ENCODE results near the gene LIN37. TPM values are rescaled to one million over a fixed set of nuclear protein-coding genes. Genes with fewer than 3 reads are reported as not detected.

The LIN37 gene
- total and polyA plus RNA-seq, 9 of the 15 experiments (the other 6 are each of a cell fraction or from before 2014, with no cell fraction given): 1.2 to 12.5 (median 8.6) TPM

- Histone ChIP-seq H3K27me3 (ENCODE audit: control insufficient read depth in 2 of 2, insufficient read depth in 2 of 2, low read length in 2 of 2) (peaks cover 25 to 66% of the 10 kb centered on the region in 2 experiments), H3K4me2 (ENCODE audit: insufficient read depth, low read length) (no peak overlapping the region), H3K9me3 (replicated peaks; ENCODE audit: control insufficient read depth, insufficient read depth, low read depth, low read length) (no peaks in the 10 kb centered on the region), H3K9me1 (ENCODE audit: control insufficient read depth, insufficient read depth, low read length) (no peaks in the 10 kb centered on the region), H3K27ac (ENCODE audit: extremely low read depth, low read depth, low read length) (no peak overlapping the region), H3K9ac (ENCODE audit: insufficient read depth in 1 of 2, low read depth in 2 of 2, low read length in 2 of 2) (no peak overlapping the region), H4K20me1 (replicated peaks; ENCODE audit: control insufficient read depth, insufficient read depth, low read length) (no peaks in the 10 kb centered on the region), H3K4me3 (no peak overlapping the region), H2AFZ (ENCODE audit: low read depth, low read length) (no peak overlapping the region), H3K4me1 (replicated peaks in 1 of 2; ENCODE audit: control insufficient read depth in 2 of 2, insufficient read depth in 2 of 2, low read length in 2 of 2) (peaks cover 0 to 5% of the 10 kb centered on the region in 2 experiments; a peak in 3 of 5 replicates), H3K79me2 (ENCODE audit: control insufficient read depth, insufficient read depth, low read length) (no peaks in the 10 kb centered on the region), H3K36me3 (ENCODE audit: control insufficient read depth, insufficient read depth, low read length) (no peaks in the 10 kb centered on the region)
- TF ChIP-seq HNRNPK (IDR thresholded peaks at IDR 0.05; ENCODE audit: low read depth, low read length, poor library complexity, severe bottlenecking) (no peak), THRB (CRISPR knock-in tag; conservative IDR thresholded peaks at IDR 0.05) (no peak), CTBP1 (IDR thresholded peaks at IDR 0.05; ENCODE audit: borderline replicate concordance) (no peak), ZNF780A (CRISPR knock-in tag; IDR thresholded peaks at IDR 0.05) (no peak), HEY1 (CRISPR knock-in tag; IDR thresholded peaks at IDR 0.05; ENCODE audit: borderline replicate concordance) (no peak)
- ChIA-PET CTCF (ENCODE audit: low intra/inter-chr PET ratio) (no interaction called here), POLR2A (no interaction called here)
- no peak for FAIRE-seq
- in situ Hi-C loops (cut with MboI) (no loop called here), intact Hi-C loops (cut with micrococcal nuclease) (no loop called here)
- DNase-seq (ENCODE audit: extremely low read depth in 1 of 4, low spot score in 3 of 4): no peak
- no peak for ATAC-seq
- WGBS (ENCODE audit: insufficient coverage, low coverage, missing lambda C conversion rate): 0% methylated on average over 1 of the region's 1 CpG
- no TSS peak for BruUV-seq (replicated peaks)
Measured at GRCh38 chr19:35708391-35708790, 40.0 kb upstream of the LIN37 start.

Data from K562 (cell line).